Measurements from ENCODE around the gene CLCN3. TPM values are rescaled to one million over a fixed set of nuclear protein-coding genes. Genes with fewer than 3 reads are reported as not detected.

CLCN3 gene
- total and polyA plus RNA-seq, 10 of the 15 experiments (the other 5 are each of a cell fraction or from before 2014, with no cell fraction given) = 4.0 to 22.8 (median 11.8) TPM

- TF ChIP-seq EED (IDR thresholded peaks at IDR 0.05; ENCODE audit: low read depth) = peak; percentile 40; the same call in 1 of the 2 replicates
- TF ChIP-seq CBX3 (IDR thresholded peaks at IDR 0.05; ENCODE audit: borderline replicate concordance, low read depth) = no peak
- TF ChIP-seq PRDM15 (CRISPR knock-in tag; IDR thresholded peaks at IDR 0.05) = no peak
- TF ChIP-seq NFYA (IDR thresholded peaks at IDR 0.05; ENCODE audit: borderline replicate concordance, low read depth, low read length) = no peak
- peak; percentile 45; the same call in 1 of the 2 replicates for TF ChIP-seq GABPA (IDR thresholded peaks at IDR 0.05; ENCODE audit: low read depth)
- TF ChIP-seq E2F4 (IDR thresholded peaks at IDR 0.05; ENCODE audit: low read depth, low read length) = no peak
- TF ChIP-seq CHD2 (IDR thresholded peaks at IDR 0.05; ENCODE audit: borderline replicate concordance, low read depth, low read length) = peak; percentile 82; the same call in 1 of the 2 replicates
- peak; percentile 68 for TF ChIP-seq SPI1 (IDR thresholded peaks at IDR 0.05; ENCODE audit: borderline replicate concordance, insufficient read depth, low read depth, low read length)
- TF ChIP-seq NKRF (conservative IDR thresholded peaks at IDR 0.05) = peak; percentile 57; the same call in 1 of the 2 replicates
- peak; percentile 21; the same call in 1 of the 2 replicates for TF ChIP-seq ZNF207 (IDR thresholded peaks at IDR 0.05; ENCODE audit: borderline replicate concordance)
- no peak; the same call in 1 of the 2 replicates for TF ChIP-seq CBX5 (IDR thresholded peaks at IDR 0.05; ENCODE audit: low read depth)
- TF ChIP-seq SREBF2 (IDR thresholded peaks at IDR 0.05; ENCODE audit: low read length) = no peak
- no peak for TF ChIP-seq NR2C2 (IDR thresholded peaks at IDR 0.05; ENCODE audit: borderline replicate concordance, control insufficient read depth, insufficient read length, low read depth)
- TF ChIP-seq, protein P1, sequence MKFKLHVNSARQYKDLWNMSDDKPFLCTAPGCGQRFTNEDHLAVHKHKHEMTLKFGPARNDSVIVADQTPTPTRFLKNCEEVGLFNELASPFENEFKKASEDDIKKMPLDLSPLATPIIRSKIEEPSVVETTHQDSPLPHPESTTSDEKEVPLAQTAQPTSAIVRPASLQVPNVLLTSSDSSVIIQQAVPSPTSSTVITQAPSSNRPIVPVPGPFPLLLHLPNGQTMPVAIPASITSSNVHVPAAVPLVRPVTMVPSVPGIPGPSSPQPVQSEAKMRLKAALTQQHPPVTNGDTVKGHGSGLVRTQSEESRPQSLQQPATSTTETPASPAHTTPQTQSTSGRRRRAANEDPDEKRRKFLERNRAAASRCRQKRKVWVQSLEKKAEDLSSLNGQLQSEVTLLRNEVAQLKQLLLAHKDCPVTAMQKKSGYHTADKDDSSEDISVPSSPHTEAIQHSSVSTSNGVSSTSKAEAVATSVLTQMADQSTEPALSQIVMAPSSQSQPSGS (IDR thresholded peaks at IDR 0.05; ENCODE audit: low read length) = peak; percentile 53; the same call in 1 of the 2 replicates
- 0 out of 2 replicates have a peak, but pooled peaks have one; percentile 12 for TF ChIP-seq TCF7 (IDR thresholded peaks at IDR 0.05; ENCODE audit: borderline replicate concordance)
- peak in 1 of 2 experiments; percentile 78; a peak in 3 of 4 replicates for TF ChIP-seq EP300 (IDR thresholded peaks at IDR 0.05; ENCODE audit: borderline replicate concordance in 1 of 2, control insufficient read depth in 1 of 2, low read depth in 2 of 2, low read length in 2 of 2)
These were observed at the start of gene CLCN3 (continued) for GRCh38 chr4:169619958-169620879.
